A673 (cell line): ENCODE data around the gene NTS.

ENCODE experiments used
- CTCF ChIP-seq: fragments of 300-800, 200-600 bp; sonication (generic); conservative IDR thresholded peaks from 2 replicates; pipeline ENCODE4 v1.5.1; 2017; ENCODE audit warnings: low read depth, mild to moderate bottlenecking, antibody characterized with exemption, low read length, moderate library complexity, mixed read lengths
- EZH2 ChIP-seq: fragments of 200-600 bp; sonication (generic); IDR thresholded peaks from 2 replicates; pipeline ENCODE4 v1.6.1; 2017; ENCODE audit warnings: borderline replicate concordance, low read depth, mild to moderate bottlenecking, mixed read lengths, antibody characterized with exemption, low read length; ENCODE audit not compliant: poor library complexity, severe bottlenecking

DNA sequence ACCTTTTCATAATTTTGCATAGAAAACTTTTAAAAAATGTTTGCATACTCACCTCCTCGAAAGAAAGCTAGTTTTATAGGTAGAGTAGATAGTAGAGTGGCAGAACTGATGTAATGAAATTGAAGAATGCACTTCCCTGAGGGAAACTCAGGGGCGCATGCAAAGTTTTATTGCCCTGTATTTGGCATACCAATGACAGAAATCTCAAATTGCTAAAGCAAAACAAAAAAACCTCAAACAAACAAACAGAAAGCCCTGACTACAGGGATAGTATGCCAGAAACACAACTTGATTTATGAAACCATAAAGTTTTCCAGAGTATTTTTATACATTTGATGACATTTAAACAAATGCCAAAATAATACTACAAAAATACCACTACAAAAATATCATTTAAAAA is 39.7 kb upstream of the NTS start:
- TF ChIP-seq CTCF (no peak), EZH2 (no peak)
